AG04450 (cell line): ENCODE data around the gene CSRP3. TPM values are rescaled to one million over a fixed set of nuclear protein-coding genes. Genes with fewer than 3 reads are reported as not detected.

Experiments used
- CTCF ChIA-PET: fragments of 300-600, 350-600 bp; formaldehyde crosslinking; extraction: SDS; loops from one replicate; lab custom pipeline; 2022; ENCODE audit warnings: antibody characterized with exemption, inconsistent platforms; lab: Charles Lee
- POLR2A ChIA-PET: fragments of 350-600 bp; formaldehyde crosslinking; extraction: SDS; loops from one replicate; lab custom pipeline; 2021; ENCODE audit warnings: antibody characterized with exemption, inconsistent platforms; lab: Yijun Ruan, JAX
- DNase-seq: peaks from one replicate; pipeline ENCODE4 v3.0.0-alpha.2; 2011; ENCODE audit warnings: low read depth, low spot score
- H3K27ac ChIP-seq: one replicate; pipeline ENCODE4 v1.5.1; 2012; ENCODE audit warnings: low read depth, low read length, control low read depth
- H3K27me3 ChIP-seq: one replicate; pipeline ENCODE4 v1.6.0; 2012; ENCODE audit warnings: low read length; ENCODE audit not compliant: control insufficient read depth, insufficient read depth
- H3K4me3 ChIP-seq: 2 replicates; pipeline ENCODE4 v1.5.1; 2011; ENCODE audit warnings: mild to moderate bottlenecking, low read depth, low read length, control low read depth
- H3K9me3 ChIP-seq: 2 replicates; pipeline ENCODE4 v1.5.1; 2012; ENCODE audit warnings: low read length; ENCODE audit not compliant: control insufficient read depth, insufficient read depth
- polyA plus RNA-seq: library from polyadenylated mRNA; depleted of rRNA; stranded (reverse); fragments of >200 nt; gene quantifications from 2 replicates; pipeline ENCODE4 v1.2.3, GENCODE V29; 2011
- TF ChIP-seq, protein P1 (sequence below): IDR thresholded peaks from 2 replicates; pipeline ENCODE4 v1.5.1; 2011; ENCODE audit warnings: low read depth, low read length, control low read depth, inconsistent platforms

CSRP3 gene
- polyA plus RNA-seq, 1 experiment, result not detected

DNA sequence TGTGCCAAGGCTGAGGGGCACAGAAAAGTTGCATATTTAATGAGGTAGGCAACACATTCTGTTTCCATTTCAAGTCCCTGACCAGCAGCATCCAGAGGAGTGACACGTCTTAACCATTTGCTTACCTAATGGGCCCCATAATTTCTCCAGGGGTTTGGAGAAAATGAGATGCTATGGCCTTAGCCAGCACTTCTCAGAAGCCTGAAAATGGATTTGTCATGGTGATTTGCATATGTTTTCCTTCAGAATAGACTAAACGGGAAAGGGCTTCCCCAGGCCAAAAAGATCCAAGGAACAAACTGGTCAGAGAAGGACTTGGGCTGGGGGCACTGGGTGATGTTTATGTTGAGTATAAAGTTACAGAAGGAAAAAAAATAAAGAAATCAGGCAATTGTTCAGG lies 16.7 kb downstream of the CSRP3 start:
- POLR2A ChIA-PET, result no interaction called here
- CTCF ChIA-PET, result no interaction called here
- TF ChIP-seq, protein P1, sequence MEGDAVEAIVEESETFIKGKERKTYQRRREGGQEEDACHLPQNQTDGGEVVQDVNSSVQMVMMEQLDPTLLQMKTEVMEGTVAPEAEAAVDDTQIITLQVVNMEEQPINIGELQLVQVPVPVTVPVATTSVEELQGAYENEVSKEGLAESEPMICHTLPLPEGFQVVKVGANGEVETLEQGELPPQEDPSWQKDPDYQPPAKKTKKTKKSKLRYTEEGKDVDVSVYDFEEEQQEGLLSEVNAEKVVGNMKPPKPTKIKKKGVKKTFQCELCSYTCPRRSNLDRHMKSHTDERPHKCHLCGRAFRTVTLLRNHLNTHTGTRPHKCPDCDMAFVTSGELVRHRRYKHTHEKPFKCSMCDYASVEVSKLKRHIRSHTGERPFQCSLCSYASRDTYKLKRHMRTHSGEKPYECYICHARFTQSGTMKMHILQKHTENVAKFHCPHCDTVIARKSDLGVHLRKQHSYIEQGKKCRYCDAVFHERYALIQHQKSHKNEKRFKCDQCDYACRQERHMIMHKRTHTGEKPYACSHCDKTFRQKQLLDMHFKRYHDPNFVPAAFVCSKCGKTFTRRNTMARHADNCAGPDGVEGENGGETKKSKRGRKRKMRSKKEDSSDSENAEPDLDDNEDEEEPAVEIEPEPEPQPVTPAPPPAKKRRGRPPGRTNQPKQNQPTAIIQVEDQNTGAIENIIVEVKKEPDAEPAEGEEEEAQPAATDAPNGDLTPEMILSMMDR, result no peak

DNA sequence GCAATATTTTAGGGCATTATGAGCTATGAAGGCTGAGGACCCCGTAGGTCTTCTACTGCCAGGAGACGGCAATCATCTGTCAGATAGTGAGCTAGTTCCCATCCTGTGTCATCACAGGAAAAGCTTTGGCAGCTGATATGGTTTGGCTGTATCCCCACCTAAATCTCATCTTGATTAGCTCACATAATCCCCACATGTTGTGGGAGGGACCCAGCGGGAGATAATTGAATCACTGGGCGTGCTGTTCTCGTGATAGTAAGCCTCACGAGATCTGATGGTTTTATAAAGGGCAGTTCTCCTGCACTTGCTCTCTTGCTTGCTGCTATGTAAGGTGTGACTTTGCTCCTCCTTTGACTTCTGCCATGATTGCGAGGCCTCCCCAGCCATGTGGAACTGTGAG lies 18.1 kb downstream of the CSRP3 start:
- CTCF ChIA-PET, result no interaction called here
- no peak overlapping the region for H3K4me3 ChIP-seq

More for the DNA sequence above, 16.7 kb downstream of the CSRP3 start:
- Histone ChIP-seq H3K27me3 (peaks cover 4% of the 10 kb centered on the region), H3K27ac (no peak overlapping the region), H3K9me3 (no peaks in the 10 kb centered on the region), H3K4me3 (no peak overlapping the region)
- no peak for DNase-seq

DNA sequence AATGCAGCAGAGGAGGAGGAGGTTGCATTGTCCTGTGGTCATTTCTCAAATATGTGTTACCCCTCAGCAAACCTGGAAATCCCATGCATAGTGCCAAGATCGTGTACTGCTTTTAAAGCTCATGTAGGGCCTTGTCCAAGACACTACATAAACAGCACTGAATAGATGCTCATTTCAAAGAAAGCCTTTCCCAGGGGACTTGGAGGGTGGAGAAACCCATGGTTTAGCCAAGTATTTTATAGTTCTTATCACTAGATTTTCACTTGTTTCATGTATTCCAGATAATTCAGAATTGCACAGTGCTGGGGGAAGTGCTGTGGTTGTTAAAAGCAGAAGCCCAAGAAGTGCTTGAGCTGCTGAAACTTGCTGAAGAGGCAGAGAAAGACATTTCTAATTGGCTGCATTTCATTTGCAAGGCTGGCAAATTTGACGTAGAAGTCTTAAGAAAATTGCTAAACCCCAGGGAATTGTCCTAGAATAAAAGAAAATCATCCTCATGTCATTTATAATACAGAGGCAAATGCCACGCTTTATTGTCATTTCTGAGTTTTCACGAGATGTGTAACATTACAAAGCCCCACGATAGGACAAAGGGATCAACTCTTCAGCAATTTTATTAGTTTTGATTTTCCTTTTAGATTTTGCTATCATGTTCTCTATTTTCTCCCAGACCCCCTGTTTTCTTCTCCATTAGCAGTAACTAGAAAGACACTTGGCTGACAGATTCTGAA lies 20.1 kb downstream of the CSRP3 start:
- no peak overlapping the region for H3K27ac ChIP-seq
- no peaks in the 10 kb centered on the region for H3K9me3 ChIP-seq
- DNase-seq, result no peak
- ChIA-PET CTCF (no interaction called here), POLR2A (no interaction called here)
- no peak overlapping the region for H3K4me3 ChIP-seq
- TF ChIP-seq, protein P1, result no peak
- H3K27me3 ChIP-seq, result no peaks in the 10 kb centered on the region

More for the DNA sequence above, 18.1 kb downstream of the CSRP3 start:
- TF ChIP-seq, protein P1, result no peak
- H3K27ac ChIP-seq, result no peak overlapping the region
- no peaks in the 10 kb centered on the region for H3K9me3 ChIP-seq
- DNase-seq, result no peak
- peaks cover 4% of the 10 kb centered on the region for H3K27me3 ChIP-seq
- POLR2A ChIA-PET, result no interaction called here

DNA sequence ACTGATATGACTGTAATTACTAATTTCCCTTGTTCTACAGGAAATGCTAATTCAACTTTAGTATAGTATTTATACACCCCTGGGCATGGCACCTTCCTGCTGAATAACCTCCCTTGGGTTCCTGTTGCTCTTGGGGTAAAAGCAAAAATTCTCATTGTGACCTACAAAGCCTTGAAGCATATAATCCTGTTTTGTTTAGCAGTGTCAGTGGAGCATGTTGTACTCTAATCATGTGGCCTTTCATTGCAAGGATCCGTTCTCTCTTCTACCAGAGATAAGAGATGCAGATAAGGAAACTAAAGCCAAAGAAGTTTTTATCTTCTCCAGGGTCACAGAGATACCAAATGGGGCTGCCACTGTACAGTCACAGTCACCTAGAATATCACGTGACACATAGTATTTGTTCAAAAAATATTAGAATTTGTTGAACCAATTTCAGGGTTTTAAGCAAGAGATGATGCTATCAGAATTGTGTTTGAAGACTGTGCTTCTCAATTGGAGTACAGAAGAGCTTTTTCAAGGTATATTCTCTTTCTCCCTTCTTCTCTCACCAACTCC lies 25.1 kb downstream of the CSRP3 start:
- CTCF ChIA-PET, result interaction anchor here (1.0 kb wide), 1 partner anchor 100 kb away, joined by 3 read pairs; no protein-coding TSS in a partner anchor

More for the DNA sequence above, 25.1 kb downstream of the CSRP3 start:
- Histone ChIP-seq H3K27ac (no peak overlapping the region), H3K4me3 (no peak overlapping the region), H3K9me3 (no peaks in the 10 kb centered on the region), H3K27me3 (no peaks in the 10 kb centered on the region)
- DNase-seq, result no peak
- TF ChIP-seq, protein P1, result no peak
- POLR2A ChIA-PET, result no interaction called here
